GM19452 (cell line): ENCODE data around the gene MCAT.
"Not testable (repeated sequence)": the region's sequence is repeated elsewhere in the genome, so short reads cannot be mapped to it uniquely, and the experiment has no call there.

Experiments used
- ATAC-seq: cut with Tn5 transposase; IDR thresholded peaks from one replicate; pipeline ENCODE4 v1.9.1; 2021; ENCODE audit not compliant: unreplicated experiment

The MCAT gene

GRCh38 chr22:43127166-43127908 is 15.9 kb downstream of the MCAT start:
- ATAC-seq: no peak

- ATAC-seq: no peak
These were observed 16.6 kb downstream of the MCAT start for GRCh38 chr22:43126501-43127165.

GRCh38 chr22:43118953-43119458 is 24.2 kb downstream of the MCAT start:
- ATAC-seq: peak; percentile 46

- no peak for ATAC-seq
These were observed 25.0 kb downstream of the MCAT start for GRCh38 chr22:43118024-43118849.

- ATAC-seq: no peak
These were observed 26.3 kb downstream of the MCAT start for GRCh38 chr22:43116932-43117331.

- no peak for ATAC-seq
These were observed 28.2 kb downstream of the MCAT start for GRCh38 chr22:43114958-43115357.

GRCh38 chr22:43113526-43114251 is 29.5 kb downstream of the MCAT start:
- ATAC-seq: no peak

GRCh38 chr22:43110927-43111623 is 32.1 kb downstream of the MCAT start:
- no peak for ATAC-seq

GRCh38 chr22:43110444-43110926 is 32.7 kb downstream of the MCAT start, which contains the start of gene BIK:
BIK (plus strand) TSS chr22:43110750; CDS start chr22:43124023, 13,273 bp downstream.
- no peak for ATAC-seq

- ATAC-seq: no peak
These were observed 33.2 kb downstream of the MCAT start for GRCh38 chr22:43109921-43110443.

GRCh38 chr22:43109511-43109910 is 33.7 kb downstream of the MCAT start:
- ATAC-seq: no peak

GRCh38 chr22:43106302-43106701 is 36.9 kb downstream of the MCAT start:
- ATAC-seq: no peak

GRCh38 chr22:43104950-43105349 is 38.2 kb downstream of the MCAT start:
- ATAC-seq: not testable (repeated sequence)

GRCh38 chr22:43104056-43104625 is 39.1 kb downstream of the MCAT start:
- not testable (repeated sequence) for ATAC-seq

GRCh38 chr22:43101306-43101705 is 41.9 kb downstream of the MCAT start:
- ATAC-seq: no peak

- ATAC-seq: no peak
These were observed 43.0 kb downstream of the MCAT start for GRCh38 chr22:43100225-43100624.

GRCh38 chr22:43099095-43099494 is 44.1 kb downstream of the MCAT start:
- no peak for ATAC-seq

- ATAC-seq: no peak
These were observed 44.8 kb downstream of the MCAT start for GRCh38 chr22:43098356-43098755.

GRCh38 chr22:43096420-43096819 is 46.8 kb downstream of the MCAT start:
- ATAC-seq: no peak
